Limb (tissue), 2 donors: Measurements from ENCODE around the gene SLC13A4.
"Not testable (repeated sequence)": the region's sequence is repeated elsewhere in the genome, so short reads cannot be mapped to it uniquely, and the experiment has no call there.

Experiments used
- DNase-seq, 2 donors: peaks; one replicate each; pipeline ENCODE4 v3.0.0-alpha.2; 2016; ENCODE audit errors: extremely low spot score in 2 of 2

The SLC13A4 gene

GRCh38 chr7:135753616-135754413 is 25.8 kb upstream of the SLC13A4 start:
- no peak for DNase-seq

GRCh38 chr7:135748770-135749169 is 20.8 kb upstream of the SLC13A4 start, which contains the start of gene FAM180A:
FAM180A (minus strand) TSS chr7:135748813; CDS start chr7:135748580, 233 bp downstream.
- DNase-seq: peak; percentile 56 to 58

GRCh38 chr7:135747366-135747765 is 19.4 kb upstream of the SLC13A4 start:
- DNase-seq: no peak

- DNase-seq: no peak
These were observed 17.8 kb upstream of the SLC13A4 start for GRCh38 chr7:135745703-135746312.

GRCh38 chr7:135744938-135745702 is 17.1 kb upstream of the SLC13A4 start:
- DNase-seq: no peak

GRCh38 chr7:135743907-135744731 is 16.1 kb upstream of the SLC13A4 start:
- DNase-seq: peak; percentile 59 to 66

GRCh38 chr7:135742371-135742770 is 14.4 kb upstream of the SLC13A4 start:
- DNase-seq: no peak

GRCh38 chr7:135741905-135742304 is 13.9 kb upstream of the SLC13A4 start:
- DNase-seq: no peak

- DNase-seq: no peak
These were observed 12.9 kb upstream of the SLC13A4 start for GRCh38 chr7:135740889-135741288.

GRCh38 chr7:135737306-135737647 is 9.3 kb upstream of the SLC13A4 start:
- DNase-seq: not testable (repeated sequence)

GRCh38 chr7:135736586-135737305 is 8.8 kb upstream of the SLC13A4 start:
- DNase-seq: no peak

GRCh38 chr7:135734343-135734689 is 6.3 kb upstream of the SLC13A4 start:
- DNase-seq: no peak

GRCh38 chr7:135733603-135734342 is 5.8 kb upstream of the SLC13A4 start:
- DNase-seq: no peak

GRCh38 chr7:135731131-135731530 is 3.1 kb upstream of the SLC13A4 start:
- DNase-seq: no peak

GRCh38 chr7:135729230-135729629 is 1.2 kb upstream of the SLC13A4 start:
- no peak for DNase-seq

- DNase-seq: no peak
These were observed 894 bp downstream of the SLC13A4 start for GRCh38 chr7:135726911-135727673.

GRCh38 chr7:135726276-135726788 is 1.7 kb downstream of the SLC13A4 start:
- no peak for DNase-seq

- no peak for DNase-seq
These were observed 4.6 kb downstream of the SLC13A4 start for GRCh38 chr7:135723411-135723810.

- no peak for DNase-seq
These were observed 6.7 kb downstream of the SLC13A4 start for GRCh38 chr7:135721198-135721820.
